Measurements from ENCODE around the gene MS4A4E.
"Not testable (repeated sequence)": the region's sequence is repeated elsewhere in the genome, so short reads cannot be mapped to it uniquely, and the experiment has no call there.

DNA sequence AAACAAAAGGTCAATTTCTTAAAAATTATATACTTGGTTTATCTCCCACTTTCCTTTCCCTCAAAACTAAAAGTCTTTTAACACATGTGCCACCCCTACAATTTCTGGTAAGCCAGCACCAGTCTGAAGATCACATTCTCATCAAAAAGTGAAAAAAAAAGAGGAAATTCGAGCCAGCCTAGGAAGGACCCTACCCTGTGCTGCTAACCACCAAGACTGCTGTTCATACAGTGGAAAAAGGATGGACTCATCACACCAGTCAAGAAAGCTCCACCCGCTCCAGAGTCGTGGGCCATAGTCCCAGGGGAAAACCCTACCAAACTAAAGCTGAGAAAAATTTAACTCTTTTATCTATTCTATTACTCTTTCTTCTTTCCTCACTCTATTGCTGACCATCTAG is 54.5 kb downstream of the MS4A4E start:
- TF ChIP-seq EZH2 (IDR thresholded peaks at IDR 0.05; ENCODE audit: low read depth, unreplicated experiment); POLR2AphosphoS5 (IDR thresholded peaks at IDR 0.05; ENCODE audit: low read depth); CREB1 (CRISPR knock-in tag; IDR thresholded peaks at IDR 0.05; ENCODE audit: low read depth); ZNF114 (CRISPR knock-in tag; IDR thresholded peaks at IDR 0.05); ZNF331 (CRISPR knock-in tag; IDR thresholded peaks at IDR 0.05; ENCODE audit: low read depth); EZH2phosphoT487 (IDR thresholded peaks at IDR 0.05; ENCODE audit: unreplicated experiment): not testable (repeated sequence)
- TF ChIP-seq, protein P1, sequence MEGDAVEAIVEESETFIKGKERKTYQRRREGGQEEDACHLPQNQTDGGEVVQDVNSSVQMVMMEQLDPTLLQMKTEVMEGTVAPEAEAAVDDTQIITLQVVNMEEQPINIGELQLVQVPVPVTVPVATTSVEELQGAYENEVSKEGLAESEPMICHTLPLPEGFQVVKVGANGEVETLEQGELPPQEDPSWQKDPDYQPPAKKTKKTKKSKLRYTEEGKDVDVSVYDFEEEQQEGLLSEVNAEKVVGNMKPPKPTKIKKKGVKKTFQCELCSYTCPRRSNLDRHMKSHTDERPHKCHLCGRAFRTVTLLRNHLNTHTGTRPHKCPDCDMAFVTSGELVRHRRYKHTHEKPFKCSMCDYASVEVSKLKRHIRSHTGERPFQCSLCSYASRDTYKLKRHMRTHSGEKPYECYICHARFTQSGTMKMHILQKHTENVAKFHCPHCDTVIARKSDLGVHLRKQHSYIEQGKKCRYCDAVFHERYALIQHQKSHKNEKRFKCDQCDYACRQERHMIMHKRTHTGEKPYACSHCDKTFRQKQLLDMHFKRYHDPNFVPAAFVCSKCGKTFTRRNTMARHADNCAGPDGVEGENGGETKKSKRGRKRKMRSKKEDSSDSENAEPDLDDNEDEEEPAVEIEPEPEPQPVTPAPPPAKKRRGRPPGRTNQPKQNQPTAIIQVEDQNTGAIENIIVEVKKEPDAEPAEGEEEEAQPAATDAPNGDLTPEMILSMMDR (conservative IDR thresholded peaks at IDR 0.05; ENCODE audit: low read depth in 2 of 2): not testable (repeated sequence)
- TF ChIP-seq, protein P2, sequence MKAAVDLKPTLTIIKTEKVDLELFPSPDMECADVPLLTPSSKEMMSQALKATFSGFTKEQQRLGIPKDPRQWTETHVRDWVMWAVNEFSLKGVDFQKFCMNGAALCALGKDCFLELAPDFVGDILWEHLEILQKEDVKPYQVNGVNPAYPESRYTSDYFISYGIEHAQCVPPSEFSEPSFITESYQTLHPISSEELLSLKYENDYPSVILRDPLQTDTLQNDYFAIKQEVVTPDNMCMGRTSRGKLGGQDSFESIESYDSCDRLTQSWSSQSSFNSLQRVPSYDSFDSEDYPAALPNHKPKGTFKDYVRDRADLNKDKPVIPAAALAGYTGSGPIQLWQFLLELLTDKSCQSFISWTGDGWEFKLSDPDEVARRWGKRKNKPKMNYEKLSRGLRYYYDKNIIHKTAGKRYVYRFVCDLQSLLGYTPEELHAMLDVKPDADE (IDR thresholded peaks at IDR 0.05): not testable (repeated sequence)
- TF ChIP-seq, protein P3, sequence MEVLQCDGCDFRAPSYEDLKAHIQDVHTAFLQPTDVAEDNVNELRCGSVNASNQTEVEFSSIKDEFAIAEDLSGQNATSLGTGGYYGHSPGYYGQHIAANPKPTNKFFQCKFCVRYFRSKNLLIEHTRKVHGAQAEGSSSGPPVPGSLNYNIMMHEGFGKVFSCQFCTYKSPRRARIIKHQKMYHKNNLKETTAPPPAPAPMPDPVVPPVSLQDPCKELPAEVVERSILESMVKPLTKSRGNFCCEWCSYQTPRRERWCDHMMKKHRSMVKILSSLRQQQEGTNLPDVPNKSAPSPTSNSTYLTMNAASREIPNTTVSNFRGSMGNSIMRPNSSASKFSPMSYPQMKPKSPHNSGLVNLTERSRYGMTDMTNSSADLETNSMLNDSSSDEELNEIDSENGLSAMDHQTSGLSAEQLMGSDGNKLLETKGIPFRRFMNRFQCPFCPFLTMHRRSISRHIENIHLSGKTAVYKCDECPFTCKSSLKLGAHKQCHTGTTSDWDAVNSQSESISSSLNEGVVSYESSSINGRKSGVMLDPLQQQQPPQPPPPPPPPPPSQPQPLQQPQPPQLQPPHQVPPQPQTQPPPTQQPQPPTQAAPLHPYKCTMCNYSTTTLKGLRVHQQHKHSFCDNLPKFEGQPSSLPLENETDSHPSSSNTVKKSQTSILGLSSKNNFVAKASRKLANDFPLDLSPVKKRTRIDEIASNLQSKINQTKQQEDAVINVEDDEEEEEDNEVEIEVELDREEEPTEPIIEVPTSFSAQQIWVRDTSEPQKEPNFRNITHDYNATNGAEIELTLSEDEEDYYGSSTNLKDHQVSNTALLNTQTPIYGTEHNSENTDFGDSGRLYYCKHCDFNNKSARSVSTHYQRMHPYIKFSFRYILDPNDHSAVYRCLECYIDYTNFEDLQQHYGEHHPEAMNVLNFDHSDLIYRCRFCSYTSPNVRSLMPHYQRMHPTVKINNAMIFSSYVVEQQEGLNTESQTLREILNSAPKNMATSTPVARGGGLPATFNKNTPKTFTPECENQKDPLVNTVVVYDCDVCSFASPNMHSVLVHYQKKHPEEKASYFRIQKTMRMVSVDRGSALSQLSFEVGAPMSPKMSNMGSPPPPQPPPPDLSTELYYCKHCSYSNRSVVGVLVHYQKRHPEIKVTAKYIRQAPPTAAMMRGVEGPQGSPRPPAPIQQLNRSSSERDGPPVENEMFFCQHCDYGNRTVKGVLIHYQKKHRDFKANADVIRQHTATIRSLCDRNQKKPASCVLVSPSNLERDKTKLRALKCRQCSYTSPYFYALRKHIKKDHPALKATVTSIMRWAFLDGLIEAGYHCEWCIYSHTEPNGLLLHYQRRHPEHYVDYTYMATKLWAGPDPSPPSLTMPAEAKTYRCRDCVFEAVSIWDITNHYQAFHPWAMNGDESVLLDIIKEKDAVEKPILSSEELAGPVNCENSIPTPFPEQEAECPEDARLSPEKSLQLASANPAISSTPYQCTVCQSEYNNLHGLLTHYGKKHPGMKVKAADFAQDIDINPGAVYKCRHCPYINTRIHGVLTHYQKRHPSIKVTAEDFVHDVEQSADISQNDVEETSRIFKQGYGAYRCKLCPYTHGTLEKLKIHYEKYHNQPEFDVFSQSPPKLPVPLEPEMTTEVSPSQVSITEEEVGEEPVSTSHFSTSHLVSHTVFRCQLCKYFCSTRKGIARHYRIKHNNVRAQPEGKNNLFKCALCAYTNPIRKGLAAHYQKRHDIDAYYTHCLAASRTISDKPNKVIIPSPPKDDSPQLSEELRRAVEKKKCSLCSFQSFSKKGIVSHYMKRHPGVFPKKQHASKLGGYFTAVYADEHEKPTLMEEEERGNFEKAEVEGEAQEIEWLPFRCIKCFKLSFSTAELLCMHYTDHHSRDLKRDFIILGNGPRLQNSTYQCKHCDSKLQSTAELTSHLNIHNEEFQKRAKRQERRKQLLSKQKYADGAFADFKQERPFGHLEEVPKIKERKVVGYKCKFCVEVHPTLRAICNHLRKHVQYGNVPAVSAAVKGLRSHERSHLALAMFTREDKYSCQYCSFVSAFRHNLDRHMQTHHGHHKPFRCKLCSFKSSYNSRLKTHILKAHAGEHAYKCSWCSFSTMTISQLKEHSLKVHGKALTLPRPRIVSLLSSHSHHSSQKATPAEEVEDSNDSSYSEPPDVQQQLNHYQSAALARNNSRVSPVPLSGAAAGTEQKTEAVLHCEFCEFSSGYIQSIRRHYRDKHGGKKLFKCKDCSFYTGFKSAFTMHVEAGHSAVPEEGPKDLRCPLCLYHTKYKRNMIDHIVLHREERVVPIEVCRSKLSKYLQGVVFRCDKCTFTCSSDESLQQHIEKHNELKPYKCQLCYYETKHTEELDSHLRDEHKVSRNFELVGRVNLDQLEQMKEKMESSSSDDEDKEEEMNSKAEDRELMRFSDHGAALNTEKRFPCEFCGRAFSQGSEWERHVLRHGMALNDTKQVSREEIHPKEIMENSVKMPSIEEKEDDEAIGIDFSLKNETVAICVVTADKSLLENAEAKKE (CRISPR knock-in tag; IDR thresholded peaks at IDR 0.05): not testable (repeated sequence)
- TF ChIP-seq, protein P4, sequence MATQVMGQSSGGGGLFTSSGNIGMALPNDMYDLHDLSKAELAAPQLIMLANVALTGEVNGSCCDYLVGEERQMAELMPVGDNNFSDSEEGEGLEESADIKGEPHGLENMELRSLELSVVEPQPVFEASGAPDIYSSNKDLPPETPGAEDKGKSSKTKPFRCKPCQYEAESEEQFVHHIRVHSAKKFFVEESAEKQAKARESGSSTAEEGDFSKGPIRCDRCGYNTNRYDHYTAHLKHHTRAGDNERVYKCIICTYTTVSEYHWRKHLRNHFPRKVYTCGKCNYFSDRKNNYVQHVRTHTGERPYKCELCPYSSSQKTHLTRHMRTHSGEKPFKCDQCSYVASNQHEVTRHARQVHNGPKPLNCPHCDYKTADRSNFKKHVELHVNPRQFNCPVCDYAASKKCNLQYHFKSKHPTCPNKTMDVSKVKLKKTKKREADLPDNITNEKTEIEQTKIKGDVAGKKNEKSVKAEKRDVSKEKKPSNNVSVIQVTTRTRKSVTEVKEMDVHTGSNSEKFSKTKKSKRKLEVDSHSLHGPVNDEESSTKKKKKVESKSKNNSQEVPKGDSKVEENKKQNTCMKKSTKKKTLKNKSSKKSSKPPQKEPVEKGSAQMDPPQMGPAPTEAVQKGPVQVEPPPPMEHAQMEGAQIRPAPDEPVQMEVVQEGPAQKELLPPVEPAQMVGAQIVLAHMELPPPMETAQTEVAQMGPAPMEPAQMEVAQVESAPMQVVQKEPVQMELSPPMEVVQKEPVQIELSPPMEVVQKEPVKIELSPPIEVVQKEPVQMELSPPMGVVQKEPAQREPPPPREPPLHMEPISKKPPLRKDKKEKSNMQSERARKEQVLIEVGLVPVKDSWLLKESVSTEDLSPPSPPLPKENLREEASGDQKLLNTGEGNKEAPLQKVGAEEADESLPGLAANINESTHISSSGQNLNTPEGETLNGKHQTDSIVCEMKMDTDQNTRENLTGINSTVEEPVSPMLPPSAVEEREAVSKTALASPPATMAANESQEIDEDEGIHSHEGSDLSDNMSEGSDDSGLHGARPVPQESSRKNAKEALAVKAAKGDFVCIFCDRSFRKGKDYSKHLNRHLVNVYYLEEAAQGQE (IDR thresholded peaks at IDR 0.05; ENCODE audit: unreplicated experiment): not testable (repeated sequence)
